IPS-18c (cell line): ENCODE data around the gene GPLD1.
"Not testable (repeated sequence)": the region's sequence is repeated elsewhere in the genome, so short reads cannot be mapped to it uniquely, and the experiment has no call there.

ENCODE experiments used
- H3K4me3 ChIP-seq: 2 replicates; pipeline ENCODE4 v1.7.0; 2013; ENCODE audit warnings: low read depth, mild to moderate bottlenecking, low read length, moderate library complexity; ENCODE audit not compliant: insufficient read depth
- H3K9me3 ChIP-seq: one replicate; pipeline ENCODE4 v1.6.1; 2013; ENCODE audit warnings: mild to moderate bottlenecking, low read length, moderate library complexity; ENCODE audit not compliant: control insufficient read depth, insufficient read depth

The GPLD1 gene

GRCh38 chr6:24402697-24403500 lies 86.5 kb downstream of the GPLD1 start, which contains the start of gene MRS2:
MRS2 (plus strand) TSS chr6:24402936; CDS start chr6:24403047, 111 bp downstream.
- H3K9me3 ChIP-seq: no peaks in the 10 kb centered on the region
- peak within 1 kb of the TSS; percentile 92 for H3K4me3 ChIP-seq

- Histone ChIP-seq H3K4me3 (no peak overlapping the region), H3K9me3 (no peaks in the 10 kb centered on the region)
Observed at GRCh38 chr6:24401458-24401857, 87.9 kb downstream of the GPLD1 start.

DNA sequence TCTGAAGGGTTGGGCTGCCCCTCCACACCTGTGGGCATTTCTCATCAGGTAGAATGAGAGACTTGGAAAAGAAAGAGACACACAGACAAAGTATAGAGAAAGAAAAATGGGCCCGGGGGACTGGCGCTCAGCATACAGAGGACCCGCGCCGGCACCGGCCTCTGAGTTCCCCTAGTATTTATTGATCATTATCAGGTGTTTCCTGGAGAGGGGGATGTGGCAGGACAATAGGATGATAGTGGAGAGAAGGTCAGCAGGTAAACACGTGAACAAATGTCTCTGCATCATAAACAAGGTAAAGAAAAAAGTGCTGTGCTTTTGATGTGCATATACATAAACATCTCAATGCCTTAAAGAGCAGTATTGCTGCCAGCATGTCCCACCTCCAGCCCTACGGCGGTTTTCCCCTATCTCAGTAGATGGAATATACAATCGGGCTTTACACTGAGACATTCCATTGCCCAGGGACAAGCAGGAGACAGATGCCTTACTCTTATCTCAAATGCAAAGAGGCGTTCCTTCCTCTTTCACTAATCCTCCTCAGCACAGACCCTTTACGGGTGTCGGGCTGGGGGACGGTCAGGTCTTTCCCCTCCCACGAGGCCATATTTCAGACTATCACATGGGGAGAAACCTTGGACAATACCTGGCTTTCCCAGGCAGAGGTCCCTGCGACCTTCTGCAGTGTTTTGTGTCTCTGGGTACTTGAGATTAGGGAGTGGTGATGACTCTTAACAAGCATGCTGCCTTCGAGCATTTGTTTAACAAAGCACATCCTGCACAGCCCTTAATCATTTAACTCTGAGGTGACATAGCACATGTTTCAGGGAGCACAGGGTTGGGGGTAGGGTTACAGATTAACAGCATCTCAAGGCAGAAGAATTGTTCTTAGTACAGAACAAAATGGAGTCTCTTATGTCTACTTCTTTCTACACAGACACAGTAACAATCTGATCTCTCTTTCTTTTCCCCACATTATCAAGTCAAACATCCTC lies 89.0 kb downstream of the GPLD1 start:
- H3K9me3 ChIP-seq, H3K4me3 ChIP-seq: not testable (repeated sequence)

DNA sequence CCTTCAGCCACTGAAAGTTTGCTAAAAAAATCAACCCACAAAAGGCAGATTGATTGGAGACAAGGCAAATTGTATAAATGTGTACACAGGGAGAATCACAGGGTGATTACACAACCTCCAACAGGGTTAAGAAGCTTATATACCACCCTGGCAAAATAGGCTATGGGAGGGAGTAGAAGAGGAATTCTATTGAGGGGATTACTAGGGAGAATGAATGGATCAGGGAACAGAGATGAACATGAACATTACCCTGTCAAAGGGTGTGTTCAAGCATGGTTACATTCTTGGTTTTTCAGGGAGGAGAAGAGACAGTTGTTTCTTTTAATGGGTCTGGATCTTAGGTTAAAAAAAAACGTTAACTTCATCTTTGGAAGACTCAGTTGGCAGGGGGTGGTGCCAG lies 91.7 kb downstream of the GPLD1 start:
- no peak overlapping the region for H3K4me3 ChIP-seq

DNA sequence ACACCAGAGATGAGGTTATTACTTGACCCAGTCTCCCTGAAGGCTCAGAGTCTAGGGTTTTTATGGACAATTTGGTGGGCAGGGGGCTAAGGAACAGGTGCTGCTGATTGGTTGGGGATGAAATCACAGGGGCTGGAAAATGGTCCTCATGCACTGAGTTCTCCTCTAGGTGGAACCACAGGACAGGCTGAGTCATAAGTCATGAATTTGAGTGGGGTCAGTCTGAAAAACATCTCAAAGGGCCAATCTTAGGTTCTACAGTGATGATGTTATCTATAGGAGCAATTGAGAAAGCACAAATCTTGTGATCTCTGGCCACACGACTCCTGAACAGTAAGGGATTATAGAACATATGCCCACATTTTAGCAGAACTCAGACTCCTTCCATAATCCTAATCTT lies 92.6 kb downstream of the GPLD1 start:
- H3K9me3 ChIP-seq: peaks cover 2% of the 10 kb centered on the region
- no peak overlapping the region for H3K4me3 ChIP-seq

More for the DNA sequence above, 91.7 kb downstream of the GPLD1 start:
- peaks cover 2% of the 10 kb centered on the region for H3K9me3 ChIP-seq

DNA sequence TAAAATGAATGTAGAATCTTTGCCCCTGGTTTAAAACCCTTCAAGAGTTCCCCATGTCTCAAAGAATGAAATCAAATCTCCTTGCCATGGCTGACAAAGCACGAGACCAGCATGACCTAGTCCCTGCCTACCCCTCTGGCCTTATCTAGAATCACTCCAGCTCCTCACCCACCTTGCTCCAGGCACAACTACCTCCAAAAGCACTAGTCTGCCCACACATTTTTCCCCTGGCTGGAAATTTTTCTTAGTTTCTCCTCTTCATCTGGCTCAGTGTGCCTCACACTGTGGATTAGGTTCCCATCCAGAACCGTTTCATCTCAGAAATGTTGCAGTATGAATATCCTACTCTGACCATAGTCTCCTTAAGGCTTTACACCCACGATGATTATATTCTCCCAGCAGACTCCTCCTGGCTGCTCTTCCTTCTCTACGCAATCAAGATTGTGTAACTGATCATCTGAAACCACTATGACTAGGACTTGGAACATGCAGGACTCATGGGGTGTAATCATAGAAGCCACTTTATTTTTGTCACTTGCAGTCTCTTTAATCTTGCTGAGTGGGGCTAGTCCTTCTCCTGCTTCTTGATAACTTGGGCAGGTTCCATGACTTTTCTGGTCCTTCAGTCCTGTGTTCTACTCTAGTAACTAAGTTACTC lies 94.5 kb downstream of the GPLD1 start:
- no peak overlapping the region for H3K4me3 ChIP-seq

DNA sequence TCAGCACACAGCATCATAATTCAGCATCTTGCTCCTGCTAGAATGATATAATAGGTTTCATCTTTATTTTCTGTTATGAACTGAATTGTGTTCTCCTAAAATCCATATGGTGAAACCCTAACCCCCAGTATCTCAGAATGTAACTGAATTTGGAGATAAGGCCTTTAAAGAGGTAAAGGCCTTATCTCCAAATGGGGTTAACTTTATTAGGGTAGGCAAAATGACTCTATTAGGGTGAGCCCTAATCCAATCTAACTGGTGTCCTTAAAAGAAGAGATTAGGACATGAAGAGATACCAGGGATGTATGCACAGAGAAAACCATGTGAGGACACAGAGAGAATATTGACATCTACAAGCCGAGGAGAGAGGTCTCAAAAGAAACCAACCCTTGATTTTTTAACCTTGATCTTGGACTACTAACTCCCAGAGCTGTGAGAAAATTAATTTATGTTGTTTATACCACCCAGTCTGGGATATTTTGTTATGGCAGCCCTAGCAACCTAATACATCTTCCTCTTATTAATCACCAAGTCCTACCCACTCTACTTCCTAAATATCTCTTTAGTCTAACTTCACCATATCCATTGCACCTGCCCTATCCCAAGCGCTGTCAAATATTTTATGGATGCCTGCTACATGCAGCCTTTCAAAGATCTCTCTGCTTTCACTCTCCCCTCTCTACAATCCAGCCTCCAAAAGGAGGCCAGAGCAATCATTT lies 95.2 kb downstream of the GPLD1 start:
- Histone ChIP-seq H3K4me3 (no peak overlapping the region), H3K9me3 (peaks cover 2% of the 10 kb centered on the region)

More for the DNA sequence above, 94.5 kb downstream of the GPLD1 start:
- H3K9me3 ChIP-seq: peaks cover 2% of the 10 kb centered on the region

DNA sequence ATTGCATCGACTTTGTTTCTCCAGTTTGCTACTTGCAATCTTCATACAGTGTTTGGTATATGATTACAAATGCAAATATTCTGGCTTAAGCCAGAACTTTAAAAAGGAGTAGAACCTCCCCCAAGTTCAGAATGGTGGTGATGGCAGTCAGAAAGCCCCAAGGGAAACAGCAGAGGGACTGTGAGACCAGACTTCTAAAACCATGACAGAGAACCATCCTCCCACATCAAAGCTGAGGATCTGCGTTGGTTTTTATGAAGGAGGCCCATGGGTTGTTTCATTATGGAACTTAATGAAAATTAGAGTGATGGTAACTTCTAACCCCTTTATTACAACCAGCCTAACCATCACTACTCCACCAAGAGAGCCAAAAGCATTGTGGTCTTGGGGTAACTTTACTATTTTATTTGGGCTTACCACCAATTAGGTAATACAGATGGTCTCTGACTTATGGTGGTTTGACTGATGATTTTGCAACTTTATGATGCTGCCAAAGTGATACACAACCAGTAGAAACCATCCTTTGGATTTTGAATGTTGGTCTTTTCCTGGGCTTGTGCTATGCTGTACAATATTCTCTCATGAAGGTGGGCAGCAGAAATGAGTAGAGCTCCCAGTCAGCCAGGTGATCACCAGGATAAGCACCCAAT lies 97.5 kb downstream of the GPLD1 start:
- peaks cover 2% of the 10 kb centered on the region for H3K9me3 ChIP-seq
- H3K4me3 ChIP-seq: no peak overlapping the region

DNA sequence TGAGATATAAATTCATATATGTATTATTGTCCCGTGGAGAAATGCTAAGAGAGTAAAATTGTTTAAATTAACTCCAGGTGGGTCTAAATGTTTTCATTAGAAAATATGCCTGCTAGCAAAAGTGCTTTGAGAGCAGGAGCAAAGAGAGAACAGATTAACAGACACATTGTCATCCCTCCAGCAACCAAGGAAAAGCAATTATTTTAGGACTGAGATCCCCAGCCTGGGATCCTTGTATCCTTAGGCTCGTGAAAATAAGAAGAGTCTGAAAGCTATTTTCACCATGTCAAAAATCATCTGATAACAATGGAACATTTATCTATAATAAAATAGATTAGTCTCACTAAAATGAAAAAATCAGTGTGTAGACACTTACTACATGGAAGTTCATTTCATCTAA lies 98.2 kb downstream of the GPLD1 start:
- H3K4me3 ChIP-seq: no peak overlapping the region
- peaks cover 2% of the 10 kb centered on the region for H3K9me3 ChIP-seq

- no peak overlapping the region for H3K4me3 ChIP-seq
- H3K9me3 ChIP-seq: no peaks in the 10 kb centered on the region
Observed at GRCh38 chr6:24387818-24388217, 101.6 kb downstream of the GPLD1 start.

- no peaks in the 10 kb centered on the region for H3K9me3 ChIP-seq
- no peak overlapping the region for H3K4me3 ChIP-seq
Observed at GRCh38 chr6:24385536-24386269, 103.7 kb downstream of the GPLD1 start.

- H3K4me3 ChIP-seq, H3K9me3 ChIP-seq: not testable (repeated sequence)
Observed at GRCh38 chr6:24384369-24385130, 104.8 kb downstream of the GPLD1 start.

GRCh38 chr6:24382891-24383494 lies 106.4 kb downstream of the GPLD1 start:
- H3K4me3 ChIP-seq: not testable (repeated sequence)

DNA sequence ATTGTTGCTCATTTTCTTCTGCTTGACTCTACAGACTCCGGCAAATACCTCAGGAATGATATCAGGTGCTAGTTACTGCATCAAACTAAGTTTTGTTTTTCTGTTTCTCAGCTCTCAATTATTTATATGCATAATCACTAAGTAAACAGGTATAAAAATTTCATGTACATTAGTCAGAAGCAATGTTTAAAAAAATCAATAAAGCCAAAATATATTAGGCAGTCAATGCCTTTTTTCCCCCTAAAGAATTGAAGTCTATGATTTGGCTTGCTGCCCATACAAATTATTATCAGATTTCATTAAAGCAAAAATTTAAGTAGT lies 107.2 kb downstream of the GPLD1 start:
- H3K4me3 ChIP-seq: no peak overlapping the region

More at GRCh38 chr6:24382891-24383494, 106.4 kb downstream of the GPLD1 start:
- not testable (repeated sequence) for H3K9me3 ChIP-seq

More for the DNA sequence above, 107.2 kb downstream of the GPLD1 start:
- no peaks in the 10 kb centered on the region for H3K9me3 ChIP-seq
